H9 (cell line): Measurements from ENCODE around the gene PHF24. TPM values are rescaled to one million over a fixed set of nuclear protein-coding genes. Genes with fewer than 3 reads are reported as not detected.

Experiments used
- DNase-seq: peaks from one replicate; pipeline ENCODE4 v3.0.0-alpha.2; 2017
- H2AFZ ChIP-seq: one replicate; pipeline ENCODE4 v1.6.1; 2013; ENCODE audit warnings: mild to moderate bottlenecking, low read length, control low read depth, moderate library complexity
- H2AK5ac ChIP-seq: 2 replicates; pipeline ENCODE4 v1.6.1; 2013; ENCODE audit warnings: low read length, control low read depth, mixed read lengths; ENCODE audit not compliant: insufficient read length
- H2BK120ac ChIP-seq: one replicate; pipeline ENCODE4 v1.6.1; 2013; ENCODE audit warnings: low read depth, mild to moderate bottlenecking, low read length, control low read depth, inconsistent platforms; ENCODE audit not compliant: poor library complexity, severe bottlenecking
- H2BK12ac ChIP-seq: 2 replicates; pipeline ENCODE4 v1.6.1; 2013; ENCODE audit warnings: low read length, control low read depth, mixed read lengths, low read depth; ENCODE audit not compliant: insufficient read length
- H2BK15ac ChIP-seq: 2 replicates; pipeline ENCODE4 v1.6.1; 2013; ENCODE audit warnings: low read depth, low read length, control low read depth
- H2BK20ac ChIP-seq: one replicate; pipeline ENCODE4 v1.6.1; 2013; ENCODE audit warnings: low read depth, mild to moderate bottlenecking, low read length, control low read depth, inconsistent platforms; ENCODE audit not compliant: poor library complexity, severe bottlenecking
- H2BK5ac ChIP-seq: 2 replicates; pipeline ENCODE4 v1.6.1; 2013; ENCODE audit warnings: low read length, control low read depth, mixed read lengths; ENCODE audit not compliant: insufficient read length
- H3K14ac ChIP-seq: 2 replicates; pipeline ENCODE4 v1.6.1; 2013; ENCODE audit warnings: low read length, control low read depth; ENCODE audit not compliant: insufficient read depth
- H3K18ac ChIP-seq: 2 replicates; pipeline ENCODE4 v1.6.1; 2013; ENCODE audit warnings: low read depth, mild to moderate bottlenecking, mixed read lengths, low read length, control low read depth; ENCODE audit not compliant: insufficient read length
- H3K23ac ChIP-seq: 2 replicates; pipeline ENCODE4 v1.6.1; 2013; ENCODE audit warnings: low read length, control low read depth, mixed read lengths, low read depth; ENCODE audit not compliant: insufficient read length
- H3K23me2 ChIP-seq: 2 replicates; pipeline ENCODE4 v1.6.1; 2013; ENCODE audit warnings: low read depth, mild to moderate bottlenecking, mixed read lengths, low read length, control low read depth; ENCODE audit not compliant: insufficient read length, poor library complexity, severe bottlenecking
- H3K27ac ChIP-seq: 2 replicates; pipeline ENCODE4 v1.5.1; 2013; ENCODE audit warnings: low read length, control low read depth, mixed read lengths, low read depth; ENCODE audit not compliant: insufficient read length
- H3K27me3 ChIP-seq: 2 replicates; pipeline ENCODE4 v1.6.1; 2013; ENCODE audit warnings: low read length, control low read depth, inconsistent platforms; ENCODE audit not compliant: insufficient read depth
- H3K4ac ChIP-seq: 2 replicates; pipeline ENCODE4 v1.6.1; 2013; ENCODE audit warnings: low read depth, mild to moderate bottlenecking, control low read depth, inconsistent platforms, low read length, moderate library complexity
- H3K4me1 ChIP-seq: 2 replicates; pipeline ENCODE4 v1.6.1; 2013; ENCODE audit warnings: low read length, control low read depth, inconsistent platforms; ENCODE audit not compliant: insufficient read depth
- H3K4me2 ChIP-seq: 2 replicates; pipeline ENCODE4 v1.6.1; 2013; ENCODE audit warnings: low read length, control low read depth, mixed read lengths; ENCODE audit not compliant: insufficient read length, insufficient read depth
- H3K56ac ChIP-seq: 2 replicates; pipeline ENCODE4 v1.6.1; 2013; ENCODE audit warnings: low read depth, mild to moderate bottlenecking, mixed read lengths, low read length, control low read depth; ENCODE audit not compliant: insufficient read length
- H3K79me1 ChIP-seq: 2 replicates; pipeline ENCODE4 v1.6.1; 2013; ENCODE audit warnings: low read depth, mild to moderate bottlenecking, moderate library complexity, low read length, control low read depth, inconsistent platforms; ENCODE audit not compliant: insufficient read depth, poor library complexity, severe bottlenecking
- H3K79me2 ChIP-seq: 2 replicates; pipeline ENCODE4 v1.6.1; 2013; ENCODE audit warnings: low read length, control low read depth, inconsistent platforms; ENCODE audit not compliant: insufficient read depth
- H3K9ac ChIP-seq: 2 replicates; pipeline ENCODE4 v1.6.1; 2013; ENCODE audit warnings: low read length, control low read depth, mixed read lengths; ENCODE audit not compliant: insufficient read length; ENCODE audit errors: extremely low read depth
- H3K9me3 ChIP-seq: one replicate; pipeline ENCODE4 v1.6.1; 2013; ENCODE audit warnings: low read depth, low read length, inconsistent platforms; ENCODE audit not compliant: control insufficient read depth
- H3T11ph ChIP-seq: one replicate; pipeline ENCODE4 v1.6.1; 2013; ENCODE audit warnings: mild to moderate bottlenecking, low read length, control low read depth, inconsistent platforms
- H4K20me1 ChIP-seq: one replicate; pipeline ENCODE4 v1.6.1; 2013; ENCODE audit not compliant: control insufficient read depth, insufficient read length, insufficient read depth
- H4K5ac ChIP-seq: 2 replicates; pipeline ENCODE4 v1.6.1; 2013; ENCODE audit warnings: low read depth, mild to moderate bottlenecking, mixed read lengths, low read length, control low read depth; ENCODE audit not compliant: insufficient read length
- H4K8ac ChIP-seq: replicated peaks from 2 replicates; pipeline ENCODE4 v1.6.1; 2013; ENCODE audit warnings: low read length, control low read depth, mixed read lengths, low read depth; ENCODE audit not compliant: insufficient read length
- H4K91ac ChIP-seq: 2 replicates; pipeline ENCODE4 v1.6.1; 2013; ENCODE audit warnings: low read depth, mild to moderate bottlenecking, moderate library complexity, mixed read lengths, low read length, control low read depth; ENCODE audit not compliant: insufficient read length
- H3K27ac Mint-ChIP-seq, 3 experiments: 2 replicates in 2 of 3; 3 replicates in 1 of 3; pipeline ENCODE4 v1.8.0; 2020 to 2021; ENCODE audit warnings: mixed read lengths in 3 of 3, mild to moderate bottlenecking in 1 of 3, moderate library complexity in 1 of 3
- H3K27me3 Mint-ChIP-seq: 2 replicates; pipeline ENCODE4 v1.8.0; 2021; ENCODE audit warnings: low read depth, mild to moderate bottlenecking, moderate library complexity, mixed read lengths
- H3K36me3 Mint-ChIP-seq, 3 experiments: 2 replicates in 2 of 3; 3 replicates in 1 of 3; pipeline ENCODE4 v1.8.0; 2020 to 2021; ENCODE audit warnings: low read depth in 3 of 3, mixed read lengths in 3 of 3; ENCODE audit not compliant: insufficient read depth in 1 of 3
- H3K4me1 Mint-ChIP-seq, 2 experiments: 2 replicates each; pipeline ENCODE4 v1.8.0; 2020; ENCODE audit warnings: mixed read lengths in 2 of 2
- H3K4me3 Mint-ChIP-seq, 2 experiments: 2 replicates in 1 of 2; 3 replicates in 1 of 2; pipeline ENCODE4 v1.8.0; 2020 to 2021; ENCODE audit warnings: mild to moderate bottlenecking in 2 of 2, mixed read lengths in 2 of 2, moderate library complexity in 1 of 2
- H3K9me3 Mint-ChIP-seq, 2 experiments: 2 replicates in 1 of 2; 3 replicates in 1 of 2; pipeline ENCODE4 v1.8.0; 2020; ENCODE audit warnings: mild to moderate bottlenecking in 2 of 2, mixed read lengths in 2 of 2, moderate library complexity in 1 of 2
- WGBS: extraction: QIAGEN DNeasy Blood & Tissue Kit; methylation state at CpG from one replicate; pipeline ENCODE4 v1.1.7; 2013; ENCODE audit warnings: missing lambda C conversion rate, low lambda C conversion rate, mixed read lengths; ENCODE audit not compliant: insufficient read length; ENCODE audit errors: extremely low coverage; 5-methylcytosine and 5-hydroxymethylcytosine counted together
- total RNA-seq: library from RNA; stranded (reverse); gene quantifications from 2 replicates; pipeline ENCODE4 v1.2.1, GENCODE V29; 2021
- TF ChIP-seq, protein P1 (sequence below): fragments of 200-600 bp; sonication (generic); conservative IDR thresholded peaks from 3 replicates; pipeline ENCODE4 v1.8.0; 2021; ENCODE audit warnings: antibody characterized with exemption, mild to moderate bottlenecking

PHF24 gene
- total RNA-seq, 1 experiment from 2014 or later: 0.24 TPM

- Histone ChIP-seq H3K9me3 (no peaks in the 10 kb centered on the region), H2BK12ac (no peak overlapping the region), H2BK20ac (no peak overlapping the region), H3K4me2 (no peak overlapping the region), H3K23ac (no peak overlapping the region), H3K27me3 (no peaks in the 10 kb centered on the region), H3K79me1 (no peaks in the 10 kb centered on the region), H3K4me1 (peaks cover 8% of the 10 kb centered on the region; the same call in 1 of the 2 replicates), H4K91ac (no peak overlapping the region), H3K18ac (no peak overlapping the region), H3T11ph (no peak overlapping the region), H2AFZ (no peak overlapping the region), H2BK15ac (no peak overlapping the region), H3K14ac (no peak overlapping the region), H3K4ac (no peak overlapping the region), H3K9ac (no peak overlapping the region), H3K79me2 (no peaks in the 10 kb centered on the region), H2AK5ac (no peak overlapping the region), H3K27ac (no peak overlapping the region), H2BK120ac (no peak overlapping the region), H2BK5ac (no peak overlapping the region), H4K5ac (no peak overlapping the region), H3K56ac (no peak overlapping the region), H4K20me1 (no peaks in the 10 kb centered on the region), H4K8ac (no peak overlapping the region), H3K23me2 (peaks cover 9% of the 10 kb centered on the region)
- WGBS: no CpG with 5 or more reads among the region's 7 CpGs
- DNase-seq: no peak
- Mint-ChIP-seq H3K27ac (peak overlapping the region in 1 of 3 experiments; percentile 68; a peak in 2 of 7 replicates), H3K27me3 (peaks cover 2% of the 10 kb centered on the region), H3K36me3 (peaks cover 36 to 58% (median 46%) of the 10 kb centered on the region in 3 experiments), H3K4me3 (no peak overlapping the region; a peak in 1 of 5 replicates), H3K9me3 (no peaks in the 10 kb centered on the region), H3K4me1 (peaks cover 42 to 51% of the 10 kb centered on the region in 2 experiments)
- TF ChIP-seq, protein P1, sequence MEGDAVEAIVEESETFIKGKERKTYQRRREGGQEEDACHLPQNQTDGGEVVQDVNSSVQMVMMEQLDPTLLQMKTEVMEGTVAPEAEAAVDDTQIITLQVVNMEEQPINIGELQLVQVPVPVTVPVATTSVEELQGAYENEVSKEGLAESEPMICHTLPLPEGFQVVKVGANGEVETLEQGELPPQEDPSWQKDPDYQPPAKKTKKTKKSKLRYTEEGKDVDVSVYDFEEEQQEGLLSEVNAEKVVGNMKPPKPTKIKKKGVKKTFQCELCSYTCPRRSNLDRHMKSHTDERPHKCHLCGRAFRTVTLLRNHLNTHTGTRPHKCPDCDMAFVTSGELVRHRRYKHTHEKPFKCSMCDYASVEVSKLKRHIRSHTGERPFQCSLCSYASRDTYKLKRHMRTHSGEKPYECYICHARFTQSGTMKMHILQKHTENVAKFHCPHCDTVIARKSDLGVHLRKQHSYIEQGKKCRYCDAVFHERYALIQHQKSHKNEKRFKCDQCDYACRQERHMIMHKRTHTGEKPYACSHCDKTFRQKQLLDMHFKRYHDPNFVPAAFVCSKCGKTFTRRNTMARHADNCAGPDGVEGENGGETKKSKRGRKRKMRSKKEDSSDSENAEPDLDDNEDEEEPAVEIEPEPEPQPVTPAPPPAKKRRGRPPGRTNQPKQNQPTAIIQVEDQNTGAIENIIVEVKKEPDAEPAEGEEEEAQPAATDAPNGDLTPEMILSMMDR: no peak
Measured at GRCh38 chr9:34994900-34995669, 37.0 kb downstream of the PHF24 start.
